ENCODE data around the gene WDFY2.
"Not testable (repeated sequence)": the region's sequence is repeated elsewhere in the genome, so short reads cannot be mapped to it uniquely, and the experiment has no call there.

Gene WDFY2

DNA sequence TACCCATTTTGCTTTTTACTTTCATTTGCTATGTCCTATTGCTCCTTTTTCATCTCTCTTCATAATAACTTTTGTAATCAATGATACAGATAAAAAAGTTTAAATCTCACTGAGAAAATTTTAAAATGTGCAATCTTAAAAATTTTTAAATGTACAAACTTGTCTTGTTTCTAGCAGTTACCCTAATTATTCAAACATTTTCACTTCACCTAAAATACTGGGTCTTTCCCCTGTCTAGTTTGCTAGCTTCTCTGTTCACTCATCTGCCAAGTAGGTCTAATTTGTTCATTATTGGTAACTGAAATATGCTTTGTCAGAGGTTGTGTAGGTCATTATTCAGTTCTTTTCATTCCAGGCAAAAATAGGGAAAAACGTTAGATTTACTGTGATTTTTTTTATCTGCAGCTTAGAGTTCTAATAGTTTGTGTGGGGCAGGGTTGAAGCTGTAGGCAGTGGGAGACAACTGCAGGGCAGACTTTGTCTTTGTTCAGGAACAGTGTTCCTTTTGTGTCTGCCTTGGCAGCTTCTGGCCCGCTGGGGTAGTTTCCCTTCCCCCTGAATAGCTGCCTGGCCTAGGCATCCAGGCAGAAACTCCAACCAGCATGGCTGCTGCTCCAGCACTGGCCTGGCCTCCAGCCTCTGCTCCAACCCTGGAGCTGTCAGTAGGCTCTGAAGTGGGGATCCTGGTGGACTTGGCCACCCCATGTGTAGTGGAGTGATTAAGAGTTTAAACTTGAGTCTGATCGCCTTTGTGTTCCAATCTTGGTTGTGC is 48.5 kb downstream of the WDFY2 start:
- no peak for DNase-seq (ENCODE audit: low spot score)

DNA sequence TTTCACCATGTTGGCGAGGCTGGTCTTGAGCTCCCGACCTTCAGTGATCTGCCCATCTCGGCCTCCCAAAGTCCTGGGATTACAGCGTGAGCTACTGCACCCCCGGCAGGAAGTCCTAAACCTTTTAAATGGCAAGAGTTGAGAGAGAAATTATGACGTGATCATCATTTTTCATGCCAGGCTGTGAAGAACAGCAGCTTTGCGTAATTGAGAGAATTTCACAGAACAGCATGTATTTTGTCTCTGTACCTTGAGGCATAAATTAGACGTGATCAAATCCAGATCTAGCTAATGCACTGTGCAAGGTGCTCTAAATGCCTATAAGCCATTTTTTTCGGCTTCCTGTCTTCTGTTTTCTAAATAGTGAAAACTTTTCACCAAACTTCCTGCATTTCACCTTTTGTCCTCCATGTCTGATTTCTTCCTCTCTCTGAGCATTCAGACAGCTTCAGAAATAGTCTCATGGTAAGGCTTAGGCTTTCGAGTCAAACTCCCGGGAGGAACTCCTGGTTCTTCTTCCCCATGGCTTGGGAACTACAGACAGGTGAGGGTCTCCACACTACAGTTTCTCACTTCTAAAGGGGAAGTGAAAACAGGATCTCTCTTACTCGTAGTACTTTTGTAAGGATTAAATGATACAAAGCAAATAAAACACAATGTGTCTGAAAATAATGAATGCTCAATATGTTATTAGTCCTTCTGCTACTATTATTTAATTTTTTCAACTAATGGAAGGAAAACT is 51.0 kb downstream of the WDFY2 start:
- DNase-seq (ENCODE audit: low spot score), result no peak

DNA sequence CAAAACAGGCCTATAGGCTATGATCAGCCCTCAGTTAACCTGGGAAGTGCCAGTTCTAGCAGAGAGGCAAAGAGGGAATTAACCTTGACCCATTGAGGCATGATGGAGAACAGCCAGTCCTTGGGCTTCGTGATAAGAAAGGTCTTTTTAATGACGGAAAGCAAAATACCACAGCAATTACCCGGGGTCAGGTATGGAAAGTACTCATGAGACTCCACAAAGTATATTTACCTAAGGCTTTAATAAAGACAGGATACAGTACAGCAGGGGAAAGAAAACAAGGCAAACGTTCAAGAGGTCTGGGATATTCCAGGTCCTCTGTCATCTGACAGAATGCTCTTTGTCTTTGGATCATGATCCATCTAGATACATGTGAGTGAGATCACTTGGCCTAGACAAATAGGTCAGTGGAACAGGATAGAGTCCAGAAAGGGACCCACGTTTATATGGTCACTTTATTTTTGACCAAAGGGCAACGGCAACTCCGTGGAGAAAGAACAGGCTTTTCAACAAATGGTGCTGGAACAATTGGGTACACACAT is 52.2 kb downstream of the WDFY2 start:
- no peak for DNase-seq (ENCODE audit: low spot score)

DNA sequence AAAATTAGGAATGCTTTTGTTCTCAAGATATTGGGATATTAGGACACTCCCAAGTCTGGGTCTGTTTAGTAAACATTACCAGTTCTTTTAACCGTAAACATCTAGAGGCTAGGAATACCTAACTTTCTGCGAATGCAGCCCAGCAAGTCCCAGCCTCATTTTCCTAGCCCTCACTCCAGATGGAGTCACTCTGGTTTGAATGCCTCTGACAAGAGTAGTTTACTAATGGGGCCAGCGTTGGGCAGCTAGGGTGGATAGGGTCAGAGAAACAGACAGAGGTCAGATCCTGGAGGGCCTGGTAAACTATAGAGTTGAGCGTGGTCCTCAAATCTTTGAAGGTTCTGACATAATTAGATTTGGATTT is 53.6 kb downstream of the WDFY2 start:
- DNase-seq (ENCODE audit: low spot score), result no peak

DNA sequence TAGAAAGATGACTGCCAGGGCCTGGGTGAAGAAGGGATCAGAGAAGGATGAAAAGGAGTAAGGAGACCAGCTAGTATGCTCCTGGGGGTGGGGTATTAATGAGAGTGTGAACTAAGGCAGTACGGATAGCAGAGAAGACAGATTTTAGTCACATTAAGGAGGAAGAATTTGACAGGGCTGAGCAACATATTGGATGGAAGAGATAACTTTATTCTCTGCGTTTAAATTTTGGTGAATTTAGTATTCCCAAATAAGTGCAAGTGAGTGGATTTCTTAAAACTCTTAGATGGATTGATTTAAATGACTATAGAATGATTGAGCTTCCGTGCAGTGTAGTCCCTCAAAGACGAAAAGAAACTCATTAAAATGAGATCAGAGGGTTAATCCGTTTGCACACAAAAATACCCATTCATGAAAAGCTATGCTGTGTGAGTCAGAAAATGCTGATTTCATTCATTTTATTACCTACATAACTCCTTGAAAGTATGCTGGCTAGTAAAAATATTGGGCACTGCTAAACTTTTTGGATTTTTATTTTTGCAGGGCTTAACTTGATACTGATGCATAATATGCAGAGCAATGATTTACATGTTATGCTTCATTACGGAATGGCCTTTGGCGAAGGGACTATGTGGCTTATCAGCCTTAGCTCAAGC is 54.1 kb downstream of the WDFY2 start:
- no peak for DNase-seq (ENCODE audit: low spot score)

DNA sequence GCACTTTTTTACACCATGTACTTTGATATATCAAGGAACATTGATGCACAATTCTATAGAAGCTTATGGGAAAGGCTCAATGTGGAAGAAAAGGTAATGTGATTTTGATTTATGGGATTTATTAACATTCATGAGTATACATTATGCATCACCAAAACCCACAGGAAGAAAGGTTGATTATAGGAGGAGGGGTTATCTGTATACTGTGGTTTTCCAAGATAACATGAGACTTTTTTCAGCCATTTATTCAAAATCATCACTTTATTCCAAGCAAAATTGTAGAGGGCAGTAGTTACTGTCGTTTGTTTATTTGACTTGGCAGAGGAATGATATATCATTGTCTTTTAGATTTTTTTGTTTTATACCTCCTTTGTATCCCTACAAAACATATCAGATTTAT is 54.9 kb downstream of the WDFY2 start:
- DNase-seq (ENCODE audit: low spot score), result no peak

DNA sequence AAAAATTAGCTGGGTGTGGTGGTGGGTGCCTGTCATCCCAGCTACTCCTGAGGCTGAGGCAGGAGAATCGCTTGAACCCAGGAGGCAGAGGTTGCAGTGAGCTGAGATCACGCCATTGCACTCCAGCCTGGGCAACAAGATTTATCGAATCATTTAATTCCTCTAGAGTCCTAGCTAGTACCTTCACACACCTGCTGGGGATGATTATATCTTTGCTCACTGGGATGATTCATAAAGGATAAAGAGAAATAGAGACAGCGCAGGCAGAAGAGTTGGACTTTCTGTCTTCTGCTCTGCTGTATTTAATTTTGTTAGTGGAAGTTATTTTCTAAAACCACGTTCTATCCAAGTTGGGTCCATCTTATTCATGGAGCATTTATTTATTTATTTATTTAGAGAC is 56.4 kb downstream of the WDFY2 start:
- DNase-seq (ENCODE audit: low spot score), result not testable (repeated sequence)

DNA sequence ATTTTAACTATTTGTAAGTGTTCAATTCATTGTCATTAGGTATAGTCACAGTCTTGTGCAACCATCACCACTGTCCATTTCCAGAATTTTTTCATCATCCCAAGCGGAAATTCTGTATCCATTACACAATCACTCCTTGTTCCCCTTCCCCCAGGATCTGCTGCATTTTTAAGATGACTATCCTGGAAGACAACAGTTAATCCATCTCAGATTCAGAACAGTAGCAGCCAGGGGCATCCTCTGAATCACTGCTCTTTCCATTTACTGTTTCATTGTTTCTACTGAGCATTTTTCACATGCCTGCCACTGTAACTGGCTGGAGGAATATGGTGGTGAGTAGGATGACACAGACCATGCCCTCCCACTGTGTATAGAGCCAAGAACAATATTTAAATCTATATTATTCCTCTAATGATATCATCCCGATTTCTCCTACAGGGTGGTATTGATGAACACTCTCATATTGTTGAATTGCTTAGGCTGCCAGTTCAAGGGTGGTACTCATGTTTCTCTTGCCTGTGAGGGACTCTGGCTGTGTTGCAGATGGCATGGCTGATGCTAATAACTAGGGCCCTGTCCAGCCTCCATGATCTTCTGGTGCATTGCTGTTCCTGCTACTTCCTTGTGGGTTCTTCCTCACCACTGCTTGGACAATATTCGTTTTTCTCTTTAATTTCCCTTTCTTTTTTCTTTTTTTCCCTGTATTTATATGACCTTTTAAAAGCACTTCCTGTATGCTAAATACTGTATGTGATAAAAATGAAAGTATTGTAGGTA is 59.0 kb downstream of the WDFY2 start:
- peak; percentile 86 for DNase-seq (ENCODE audit: low spot score)

DNA sequence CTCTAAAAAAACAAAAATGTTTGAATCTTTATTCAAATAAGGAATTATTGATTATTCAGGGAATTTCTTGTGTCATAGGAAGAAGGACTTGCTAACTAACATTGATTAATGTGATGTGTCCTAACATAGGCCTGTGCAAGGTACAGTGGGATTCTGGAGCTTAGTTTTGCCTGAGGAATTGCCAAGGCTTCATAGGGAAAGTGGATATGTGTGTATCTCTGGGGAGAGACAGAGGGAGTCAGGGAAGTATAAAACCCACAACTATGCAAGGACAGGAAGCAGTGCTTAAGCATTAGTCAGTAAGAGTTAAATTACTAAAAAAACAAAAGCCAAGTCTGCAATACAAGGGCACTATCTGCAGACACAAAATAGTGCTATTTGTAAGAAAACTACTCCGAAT is 59.6 kb downstream of the WDFY2 start:
- peak; percentile 82 for DNase-seq (ENCODE audit: low spot score)

DNA sequence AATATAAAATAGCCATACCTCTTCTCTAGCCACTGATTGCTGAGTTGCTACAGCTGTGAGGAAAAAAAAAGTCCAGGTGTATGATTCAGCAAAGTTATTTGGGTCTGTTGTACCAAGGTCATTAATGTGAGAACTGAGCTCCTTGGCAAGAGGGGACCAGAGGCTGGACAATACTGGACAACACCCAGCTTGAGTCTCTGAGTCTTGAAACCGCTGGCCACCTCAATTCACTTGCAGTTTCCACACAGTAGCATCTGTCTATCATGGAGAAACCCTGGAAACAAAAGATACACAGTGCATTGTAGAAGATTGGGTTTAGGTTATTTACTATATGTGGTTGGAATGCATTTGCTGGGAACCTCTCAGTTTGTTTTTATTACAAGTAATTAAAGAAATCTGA is 60.4 kb downstream of the WDFY2 start:
- peak; percentile 28 for DNase-seq (ENCODE audit: low spot score)

DNA sequence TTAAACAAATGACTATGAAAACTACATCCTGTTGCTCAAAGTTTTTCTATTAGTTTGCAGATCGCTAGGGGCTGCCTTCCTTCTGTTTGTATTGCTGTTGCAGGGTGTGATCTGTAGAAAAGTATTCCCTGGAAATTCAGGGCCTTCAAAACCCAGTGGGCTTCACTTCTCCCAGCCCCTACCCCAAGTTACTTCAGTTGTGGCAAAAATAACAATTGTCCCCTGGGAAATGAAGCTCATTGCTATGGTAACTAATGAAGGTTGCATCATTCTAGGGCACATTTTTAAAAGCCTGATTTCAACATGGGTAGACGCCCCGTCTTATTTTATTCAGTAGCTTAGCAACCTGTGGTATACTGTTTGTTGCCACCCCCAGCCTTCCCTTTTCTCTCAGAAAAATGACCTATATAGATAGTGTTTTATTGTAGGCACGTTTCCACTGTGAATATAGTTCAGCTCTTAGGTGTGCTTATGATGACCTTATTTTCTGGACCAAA is 60.9 kb downstream of the WDFY2 start:
- peak; percentile 82 for DNase-seq (ENCODE audit: low spot score)

DNA sequence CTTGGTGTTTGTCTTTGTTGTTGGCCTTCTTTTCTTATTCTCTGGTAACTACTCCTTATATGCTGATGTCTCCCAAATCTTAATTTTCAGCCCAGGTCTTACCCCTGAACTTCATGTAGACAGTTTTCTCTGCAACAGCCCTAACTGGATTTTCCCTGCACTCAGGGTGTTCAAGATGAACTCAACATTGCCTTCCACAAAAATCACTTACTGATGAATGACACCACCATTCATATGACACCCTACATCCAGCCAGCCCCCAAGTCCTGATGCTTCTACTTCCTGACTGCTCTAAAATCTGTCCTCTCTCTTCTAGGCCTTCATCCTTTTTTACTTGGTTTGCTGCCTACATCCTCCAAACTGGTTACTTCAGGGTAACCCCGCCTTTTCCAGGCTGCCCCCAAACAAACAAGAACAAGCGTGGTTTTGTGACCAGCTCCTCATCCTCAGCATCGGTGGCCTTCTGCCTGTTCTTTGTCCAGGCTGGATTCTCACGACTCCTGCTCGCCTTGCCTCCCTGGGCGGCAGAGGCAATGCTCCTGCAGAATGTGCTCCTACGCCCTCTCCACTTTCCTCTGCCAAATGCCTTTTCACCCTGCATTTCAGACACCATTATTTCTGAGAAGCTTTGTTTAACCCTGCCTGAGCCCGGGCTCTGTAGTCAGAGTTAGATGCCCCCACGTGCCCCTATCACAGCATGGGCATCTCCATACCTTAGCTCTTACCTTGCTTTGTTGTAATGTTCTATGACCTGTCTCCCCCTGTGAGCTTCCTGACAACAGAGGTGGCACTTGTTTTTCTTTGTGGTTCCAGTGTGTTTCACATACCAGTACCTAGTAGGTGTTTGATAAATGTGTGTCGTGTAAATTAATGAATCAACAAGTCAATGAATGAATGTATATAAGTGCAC is 61.8 kb downstream of the WDFY2 start:
- DNase-seq (ENCODE audit: low spot score), result no peak

DNA sequence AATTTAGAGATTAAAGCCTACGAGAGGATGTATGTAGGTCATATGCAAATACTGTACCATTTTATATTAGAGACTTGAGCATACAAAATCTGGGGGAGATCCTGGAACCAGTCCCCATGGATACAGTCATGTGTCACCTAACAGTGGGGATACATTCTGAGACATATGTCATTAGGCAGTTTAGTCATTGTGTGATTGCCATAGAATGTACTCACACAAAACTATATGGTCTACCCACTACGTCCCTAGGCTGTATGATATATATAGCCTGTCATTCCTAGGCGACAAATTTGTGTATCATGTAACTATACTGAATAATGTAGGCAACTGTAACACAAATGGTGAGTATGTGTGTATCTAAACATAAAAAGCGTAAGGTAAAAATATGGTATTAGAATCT is 62.8 kb downstream of the WDFY2 start:
- DNase-seq (ENCODE audit: low spot score), result no peak

DNA sequence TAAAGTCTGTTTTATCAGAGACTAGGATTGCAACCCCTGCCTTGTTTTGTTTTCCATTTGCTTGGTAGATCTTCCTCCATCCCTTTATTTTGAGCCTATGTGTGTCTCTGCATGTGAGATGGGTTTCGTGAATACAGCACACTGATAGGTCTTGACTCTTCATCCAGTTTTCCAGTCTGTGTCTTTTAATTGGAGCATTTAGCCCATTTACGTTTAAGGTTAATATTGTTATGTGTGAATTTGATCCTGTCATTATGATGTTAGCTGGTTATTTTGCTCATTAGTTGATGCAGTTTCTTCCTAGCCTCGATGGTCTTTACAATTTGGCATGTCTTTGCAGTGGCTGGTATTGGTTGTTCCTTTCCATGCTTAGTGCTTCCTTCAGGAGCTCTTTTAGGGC is 67.9 kb downstream of the WDFY2 start:
- DNase-seq (ENCODE audit: low spot score), result not testable (repeated sequence)

DNA sequence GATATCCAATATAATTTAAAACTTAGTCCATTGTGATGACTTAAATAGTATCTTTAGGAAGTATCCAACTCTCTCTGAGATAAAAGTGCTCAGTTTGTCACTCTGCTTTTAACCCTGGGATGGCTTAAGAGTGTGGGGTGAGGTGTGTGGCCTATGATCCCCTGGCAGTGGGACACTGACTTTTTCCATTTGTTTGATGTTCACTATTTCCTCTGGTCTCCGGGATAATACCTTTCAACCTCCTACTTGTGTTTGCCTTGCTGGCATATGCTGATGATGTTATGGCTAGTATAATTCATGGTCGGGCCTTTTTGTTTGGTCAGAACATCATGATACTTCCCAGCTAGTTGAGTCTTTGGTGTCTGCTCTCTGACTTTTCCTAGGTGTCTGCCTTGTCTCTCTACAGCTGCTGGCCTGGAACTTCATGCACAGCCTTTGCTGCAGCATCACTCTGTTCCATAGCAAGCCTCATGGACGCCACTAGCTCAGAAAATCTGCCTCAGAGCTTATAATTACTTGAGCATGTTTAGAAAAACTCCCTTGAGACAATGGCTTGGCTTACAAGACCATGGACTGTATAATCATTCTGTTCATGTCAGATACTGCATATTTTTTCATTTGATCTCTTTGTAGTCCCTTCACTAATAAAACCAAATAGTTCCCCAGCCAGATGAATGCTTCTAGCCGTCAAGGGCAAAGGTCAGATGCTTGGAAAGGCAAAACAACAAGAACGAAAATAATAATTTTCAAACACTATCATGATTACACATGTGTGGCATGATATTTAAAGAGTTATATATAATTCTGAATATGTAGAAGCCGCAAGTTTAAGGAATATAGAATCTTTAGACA is 75.2 kb downstream of the WDFY2 start:
- DNase-seq (ENCODE audit: low spot score), result no peak

DNA sequence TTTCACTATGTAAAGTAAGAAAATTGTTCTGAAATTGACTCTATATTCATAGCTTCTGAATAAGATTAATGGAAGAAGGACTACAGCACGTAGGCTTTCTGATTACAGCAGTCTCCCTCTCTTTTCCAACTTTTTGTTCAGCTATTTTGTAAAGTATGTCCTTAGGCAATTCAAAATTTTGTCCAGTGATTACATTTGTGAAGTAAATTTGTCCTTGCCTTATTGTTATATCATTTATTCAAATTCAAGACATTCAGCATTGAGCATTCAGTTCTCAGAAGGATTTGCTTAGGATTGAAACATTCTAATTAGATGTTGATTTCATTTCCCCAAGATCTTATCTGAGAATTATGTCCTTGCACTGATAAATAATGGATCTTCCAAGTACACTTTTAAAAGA is 76.6 kb downstream of the WDFY2 start:
- no peak for DNase-seq (ENCODE audit: low spot score)

DNA sequence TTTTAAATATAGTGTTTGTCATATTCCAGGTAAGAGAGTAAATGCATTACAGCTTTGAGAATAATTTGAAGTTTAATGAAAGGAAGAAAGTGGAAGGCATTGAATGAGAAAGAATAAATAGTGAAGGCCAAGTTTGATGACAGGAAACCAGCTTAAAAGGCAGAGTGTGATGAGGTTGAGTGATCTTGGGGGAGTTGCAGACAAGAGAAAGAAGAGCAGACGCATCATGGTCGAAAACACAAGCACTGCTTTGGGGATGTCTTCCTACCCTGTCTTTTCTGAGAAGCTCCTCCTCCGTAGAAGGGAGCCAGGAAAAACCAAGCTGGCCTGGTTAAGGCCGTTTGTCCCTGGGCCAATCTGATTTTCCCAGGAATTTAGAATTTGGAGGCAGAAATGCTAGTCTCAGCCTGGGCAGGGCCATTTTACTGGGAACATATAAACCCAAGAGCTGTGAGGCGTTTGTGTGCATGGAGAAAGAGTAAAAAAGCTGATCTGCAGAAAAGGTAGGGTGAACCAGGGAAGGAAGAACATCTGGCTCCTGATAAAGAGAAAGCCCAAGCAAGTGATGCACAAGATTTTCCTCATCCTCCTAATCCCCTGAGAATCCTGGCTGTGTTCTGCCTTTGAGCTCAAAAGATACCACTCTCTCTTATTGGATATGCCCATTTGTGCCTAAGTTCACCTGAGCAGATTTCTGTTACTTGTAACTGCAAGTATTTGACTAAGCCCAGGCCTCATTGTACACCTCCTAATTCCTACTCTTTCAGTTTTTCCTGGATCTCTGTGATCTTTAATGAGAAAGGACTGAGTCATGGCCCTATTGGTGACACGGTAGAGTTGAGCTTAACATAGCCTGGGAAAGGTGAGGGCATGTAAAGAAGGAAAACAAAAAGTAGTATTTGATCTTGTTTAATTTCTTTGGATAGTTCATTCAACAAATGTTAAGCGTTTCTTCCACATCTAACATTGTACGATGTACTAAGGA is 80.0 kb downstream of the WDFY2 start:
- no peak for DNase-seq (ENCODE audit: low spot score)

DNA sequence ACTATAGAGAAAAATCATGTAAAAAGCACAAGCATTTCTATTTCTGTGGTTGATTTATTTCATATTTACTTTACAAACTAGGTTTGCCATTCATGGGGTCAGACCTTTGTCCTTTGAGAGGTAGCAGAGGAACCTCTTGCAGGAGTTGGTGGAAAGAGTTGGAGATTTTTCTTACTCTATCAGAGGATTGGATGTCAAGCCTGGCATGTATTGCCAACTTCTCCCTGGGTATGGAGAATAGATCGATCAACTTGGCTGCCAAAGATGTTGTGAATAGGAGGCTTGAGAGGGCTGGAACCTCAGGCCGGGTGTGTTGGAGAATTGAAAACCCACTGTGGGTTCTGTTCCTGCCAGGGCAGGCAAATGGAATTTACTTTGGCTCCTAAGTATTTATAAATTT is 81.2 kb downstream of the WDFY2 start:
- DNase-seq (ENCODE audit: low spot score), result no peak

DNA sequence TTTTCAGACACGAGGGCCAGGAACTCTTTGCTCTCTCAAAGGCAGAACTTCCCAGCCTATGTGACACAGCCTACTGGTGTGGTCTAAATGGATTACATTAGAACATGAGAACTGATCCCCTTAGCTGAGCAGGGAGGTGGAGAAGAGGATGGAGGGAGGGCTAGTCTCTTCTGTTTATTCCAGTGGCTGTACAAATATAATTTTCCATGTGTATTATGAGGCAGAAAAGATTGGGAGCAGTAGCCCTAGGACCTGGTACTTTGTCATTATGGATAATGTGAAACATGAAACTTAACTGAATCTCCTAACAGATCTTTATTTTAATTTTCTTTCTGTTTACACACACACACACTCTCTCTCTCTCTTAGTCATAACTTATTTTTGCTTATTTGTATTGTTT is 82.1 kb downstream of the WDFY2 start:
- no peak for DNase-seq (ENCODE audit: low spot score)
